Activated CD8-positive, alpha-beta memory T cell treated with anti-CD3 and anti-CD28 coated beads, Interleukin-2, amount 50 U/mL, for 1 hour (primary cell): ENCODE measurements around the gene PLEKHA7.
"Not testable (repeated sequence)": the region's sequence is repeated elsewhere in the genome, so short reads cannot be mapped to it uniquely, and the experiment has no call there.

Experiments
- DNase-seq: peaks from one replicate; pipeline ENCODE4 v3.0.0-alpha.2; 2020; ENCODE audit errors: extremely low read depth

PLEKHA7 gene

DNA sequence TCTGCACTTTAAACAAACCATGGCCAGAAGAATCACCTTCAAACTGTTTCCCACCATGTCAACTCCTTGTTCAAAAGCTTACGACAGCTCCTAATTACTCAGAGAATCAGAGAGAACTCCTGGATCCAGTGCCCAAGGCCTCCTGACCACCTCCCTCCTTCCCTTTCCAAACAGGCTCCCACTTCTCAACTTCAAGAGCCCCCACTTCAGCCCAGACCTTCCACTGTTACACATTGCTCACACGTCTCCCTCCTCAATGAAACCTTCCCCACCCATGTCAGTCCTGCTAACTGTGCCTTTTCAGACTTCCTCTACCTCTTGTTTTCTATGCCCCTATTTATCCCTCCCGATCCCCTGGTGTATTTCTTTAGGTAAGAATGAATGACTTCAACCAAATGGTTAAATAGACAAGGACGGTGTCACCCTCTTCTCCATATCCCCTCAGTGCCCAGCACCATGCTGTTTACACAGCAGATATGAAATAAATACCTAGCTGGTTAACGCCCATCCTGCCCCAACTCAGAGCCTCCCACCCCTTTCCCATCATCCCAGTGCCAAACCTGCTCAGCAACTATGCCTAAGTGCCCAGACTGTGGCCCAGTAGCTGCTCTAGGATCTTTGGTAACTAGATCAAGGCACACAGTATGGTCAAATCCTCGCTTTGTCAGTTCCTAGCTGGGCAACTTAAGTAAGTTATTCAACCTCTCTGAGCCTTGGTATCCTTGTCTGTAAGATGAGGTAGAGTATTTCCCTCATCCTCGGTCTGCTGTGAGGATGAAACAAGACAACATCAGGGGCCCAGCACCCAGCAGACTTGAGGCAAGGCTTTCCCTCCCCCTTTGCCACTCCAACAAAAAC, 36.8 kb downstream of the PLEKHA7 start:
- no peak for DNase-seq

DNA sequence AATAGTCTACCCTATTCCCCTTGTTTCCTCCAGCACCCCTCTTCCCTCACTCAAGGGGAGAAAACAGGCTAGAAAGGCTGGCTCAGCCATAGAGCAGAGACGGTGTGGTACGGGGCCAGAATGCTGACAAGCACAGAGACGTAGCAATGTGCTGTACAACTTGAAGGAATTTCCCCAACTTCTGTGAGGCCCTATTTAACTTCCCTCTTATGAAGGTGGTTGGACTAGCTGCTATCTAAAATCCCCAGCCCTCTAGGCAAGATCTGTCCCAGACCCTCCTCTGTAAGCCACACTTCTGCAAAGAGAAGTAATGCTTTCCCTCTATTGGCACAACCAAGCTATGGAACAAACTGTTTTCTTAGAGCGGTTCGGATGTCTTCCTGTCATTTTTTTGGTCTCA, 37.8 kb downstream of the PLEKHA7 start:
- no peak for DNase-seq

DNA sequence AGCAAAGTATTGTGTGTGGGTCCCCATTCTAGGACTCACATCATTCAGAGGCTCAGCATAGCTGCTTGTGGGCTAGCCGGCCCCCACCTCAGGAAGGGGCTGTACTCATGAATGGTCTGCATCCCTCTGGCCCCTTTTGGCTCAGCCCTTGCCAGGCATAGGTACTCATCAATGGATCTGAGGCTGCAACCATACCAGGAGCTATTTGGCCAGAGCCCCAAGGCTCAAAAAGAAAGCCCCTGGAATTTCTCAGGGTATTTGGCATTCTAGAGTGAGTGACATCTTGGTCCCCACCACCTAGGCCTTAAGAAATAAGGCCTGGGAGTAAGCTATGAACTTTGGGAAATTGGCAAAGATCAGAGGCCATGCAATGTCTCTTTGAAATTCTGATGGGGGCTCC, 38.3 kb downstream of the PLEKHA7 start:
- DNase-seq, result no peak

DNA sequence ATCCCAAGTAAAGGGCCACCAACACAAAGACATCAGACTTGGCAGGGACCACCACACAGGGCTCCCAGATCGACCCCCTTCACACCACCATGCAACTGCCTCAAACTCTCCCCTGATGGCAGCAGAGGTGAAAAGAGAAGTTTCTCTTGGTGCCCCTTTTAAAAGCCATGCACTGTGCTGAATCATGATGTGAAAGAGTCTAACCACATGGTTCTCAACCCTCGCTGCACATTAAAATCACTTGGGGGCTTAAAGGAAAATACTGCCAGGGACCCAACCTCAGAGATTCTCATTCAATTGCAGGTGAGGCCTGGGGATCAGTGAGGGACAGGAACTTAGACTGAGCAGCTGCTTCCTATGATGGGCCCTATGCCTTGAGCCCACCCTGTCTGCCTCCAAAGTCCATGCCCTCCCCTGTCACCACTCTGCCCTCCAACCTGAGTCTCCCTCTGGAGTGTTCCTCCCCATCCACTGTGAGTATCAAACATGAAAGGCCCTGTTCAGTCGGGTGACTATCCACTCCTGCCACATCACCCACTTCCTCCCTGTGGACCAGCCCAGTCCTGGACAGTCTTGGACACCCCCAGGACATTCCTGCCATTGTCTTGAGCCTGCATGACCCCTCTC, 40.8 kb downstream of the PLEKHA7 start:
- DNase-seq, result no peak

DNA sequence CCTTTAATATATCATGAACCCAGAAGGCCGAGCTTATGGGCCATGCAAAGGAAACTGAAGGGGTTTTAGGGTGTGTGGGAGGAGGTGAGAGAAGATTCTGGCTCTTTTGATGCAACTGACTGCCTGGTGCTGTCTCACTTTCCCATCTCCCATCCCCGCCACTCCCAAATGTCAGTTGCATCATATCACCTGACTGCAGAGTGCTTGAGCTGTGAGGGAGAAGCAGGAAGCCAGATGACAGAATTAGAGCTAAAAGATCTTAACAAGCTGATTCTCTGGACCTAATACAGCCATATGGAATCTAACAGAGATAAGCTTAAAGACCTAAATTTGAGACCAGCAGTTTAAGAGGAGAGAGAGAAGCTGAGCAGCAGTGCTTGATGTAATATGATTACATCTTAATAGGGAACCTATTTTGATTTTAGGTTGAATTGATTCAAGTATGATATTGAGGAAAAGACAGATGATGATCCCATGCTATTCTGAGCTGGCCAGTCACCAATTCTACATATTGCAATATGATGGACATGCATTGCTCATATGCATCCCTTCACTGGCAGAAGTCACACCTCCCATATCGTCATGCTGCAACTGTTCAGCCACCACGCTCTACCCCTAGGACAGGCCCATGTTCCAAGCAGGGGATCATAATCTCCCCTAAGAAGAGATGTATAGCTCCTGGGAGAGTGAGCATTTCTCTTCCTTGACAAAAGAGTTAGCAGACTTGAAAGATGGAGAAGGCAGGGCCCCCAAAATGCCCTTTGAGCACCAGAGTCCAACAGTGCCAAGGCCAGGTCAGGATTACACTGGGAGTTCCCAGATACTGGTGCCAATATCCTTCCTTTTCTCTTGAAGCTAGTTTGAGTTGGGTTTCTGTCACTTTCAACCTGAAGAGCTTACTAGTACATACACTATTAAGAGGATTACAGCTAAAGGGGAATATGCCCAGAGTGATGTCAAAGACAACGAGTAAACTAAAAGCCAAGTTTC, 44.9 kb downstream of the PLEKHA7 start:
- no peak for DNase-seq

DNA sequence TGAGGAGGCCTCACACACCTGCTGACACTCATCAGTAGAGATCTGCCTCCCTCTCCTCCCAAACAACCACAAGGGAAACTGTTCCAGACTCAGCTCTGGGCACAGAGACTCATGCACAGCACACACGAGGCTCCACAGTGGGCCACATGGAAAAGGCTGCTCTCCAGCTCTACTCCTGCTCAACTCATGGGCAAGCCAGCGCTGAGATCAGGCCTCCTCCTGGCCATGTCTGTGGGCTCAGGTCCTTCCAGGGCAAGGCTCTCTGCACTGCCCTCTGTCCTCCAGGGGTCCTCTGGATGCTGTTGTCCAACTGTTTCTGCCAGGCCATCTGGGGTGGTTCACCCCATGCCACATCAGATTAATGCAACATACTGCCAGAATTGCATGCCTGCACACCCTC, 46.0 kb downstream of the PLEKHA7 start:
- no peak for DNase-seq

DNA sequence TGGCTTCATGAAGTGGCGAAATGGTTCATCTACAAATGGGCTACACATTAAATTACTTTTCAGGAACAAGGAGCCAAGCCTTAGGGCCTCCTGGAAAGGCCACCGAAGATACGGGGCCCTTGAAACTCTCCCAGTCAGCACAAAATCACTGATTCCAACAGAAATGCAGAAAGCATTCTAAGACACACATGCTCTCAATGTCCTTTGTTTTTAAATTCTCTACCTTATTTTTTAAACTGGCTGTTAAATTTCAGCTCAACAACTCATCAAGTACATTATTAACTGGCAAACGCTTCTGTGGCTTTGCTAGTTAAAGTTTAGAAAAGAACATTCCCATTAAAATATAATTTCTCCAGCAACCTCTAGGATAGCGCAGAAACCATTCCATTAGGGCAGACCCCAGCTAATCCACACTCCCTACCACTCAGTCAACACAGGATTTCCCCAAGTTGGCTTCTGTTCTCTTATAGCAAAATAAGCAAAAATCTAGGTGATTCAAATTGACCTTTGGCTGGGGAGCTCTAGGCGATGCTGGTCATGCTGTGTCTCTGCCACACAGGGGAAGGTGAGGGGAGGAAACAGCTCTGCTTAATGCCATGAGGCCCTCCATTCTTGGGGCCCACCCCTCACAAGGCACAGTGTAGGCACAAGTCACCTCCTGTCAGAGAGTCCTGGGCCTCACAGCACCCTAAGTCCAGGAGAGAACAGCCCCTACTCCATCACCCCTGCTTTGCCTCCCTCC, 47.1 kb downstream of the PLEKHA7 start:
- no peak for DNase-seq

DNA sequence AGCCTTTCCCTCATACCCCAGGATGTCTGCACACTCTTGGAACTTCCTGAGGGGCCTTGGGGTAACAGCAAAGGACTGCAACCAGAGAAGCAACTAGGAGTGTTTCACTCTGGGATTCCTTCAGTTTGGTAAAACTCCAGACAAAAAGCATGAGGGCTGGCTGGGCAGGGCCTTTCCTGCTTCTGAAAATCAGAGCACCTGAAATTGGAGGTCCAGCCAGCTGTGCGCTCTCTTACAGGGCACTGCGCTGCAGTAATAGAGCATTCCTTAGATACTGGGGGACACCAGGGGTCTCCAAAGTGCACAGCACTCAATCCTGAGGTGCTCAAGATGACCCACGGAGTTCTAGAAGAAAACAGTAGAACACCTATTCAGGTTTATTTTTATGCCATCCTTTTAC, 49.7 kb downstream of the PLEKHA7 start:
- no peak for DNase-seq

DNA sequence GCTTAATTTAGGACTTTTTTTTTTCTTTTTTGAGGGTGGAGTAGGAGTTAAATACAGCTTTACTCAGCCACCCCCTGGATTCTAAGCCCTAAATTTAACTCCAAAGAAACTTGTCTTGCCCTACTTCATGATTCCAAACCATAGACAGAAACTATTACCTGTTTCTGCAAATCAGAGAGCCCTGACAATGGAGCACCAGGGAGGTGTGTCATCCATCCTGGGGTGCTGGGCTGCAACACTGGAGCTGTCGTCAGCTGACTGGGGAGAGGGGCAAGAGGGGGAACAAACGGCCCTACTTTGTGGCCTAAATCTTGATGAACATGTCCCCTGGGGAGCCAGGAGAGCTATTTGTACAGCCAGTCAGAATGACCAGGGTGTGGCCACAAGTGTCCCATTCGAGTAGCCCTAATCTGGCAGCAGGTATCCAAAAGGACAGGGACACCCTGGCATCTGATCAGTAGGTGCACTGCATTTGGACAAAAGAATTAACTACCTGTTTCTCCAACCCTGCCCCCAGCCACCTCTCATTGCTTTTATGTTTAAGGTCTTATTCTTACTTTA, 50.8 kb downstream of the PLEKHA7 start:
- no peak for DNase-seq

DNA sequence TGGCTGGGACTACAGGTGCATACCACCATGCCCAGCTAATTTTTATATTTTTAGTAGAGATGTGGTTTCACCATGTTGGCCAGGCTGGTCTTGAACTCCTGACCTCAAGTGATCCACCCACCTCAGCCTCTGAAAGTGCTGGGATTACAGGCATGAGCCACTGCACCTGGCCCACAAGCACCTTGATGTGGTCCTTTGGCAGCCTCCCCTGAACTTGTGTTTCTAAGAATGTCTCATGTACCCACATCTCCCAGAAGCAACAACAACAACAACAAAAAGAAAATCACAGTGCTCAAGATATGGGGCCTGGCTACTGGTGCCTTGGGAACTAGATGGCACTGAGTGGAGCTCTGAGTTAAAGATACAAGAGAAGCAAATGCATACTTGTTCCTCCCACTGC, 51.6 kb downstream of the PLEKHA7 start:
- not testable (repeated sequence) for DNase-seq

DNA sequence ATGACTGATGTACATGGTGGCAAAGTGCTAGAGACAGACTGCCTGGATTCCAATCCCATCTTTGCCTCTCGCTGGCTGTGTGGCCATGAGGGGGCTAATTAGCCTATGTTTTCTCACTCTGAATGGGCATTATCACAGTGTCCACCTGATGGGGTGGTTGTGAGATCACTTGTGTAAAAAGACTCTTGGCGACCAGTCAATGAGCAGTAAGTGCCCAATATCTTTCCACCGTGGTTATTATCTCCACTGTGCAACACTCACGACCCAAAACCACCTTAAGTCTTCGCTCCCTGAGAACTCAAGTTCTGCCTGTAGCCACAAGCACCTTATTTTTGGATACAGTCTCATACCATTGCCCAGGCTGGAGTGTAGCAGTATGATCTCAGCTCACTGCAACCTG, 52.1 kb downstream of the PLEKHA7 start:
- DNase-seq, result no peak

DNA sequence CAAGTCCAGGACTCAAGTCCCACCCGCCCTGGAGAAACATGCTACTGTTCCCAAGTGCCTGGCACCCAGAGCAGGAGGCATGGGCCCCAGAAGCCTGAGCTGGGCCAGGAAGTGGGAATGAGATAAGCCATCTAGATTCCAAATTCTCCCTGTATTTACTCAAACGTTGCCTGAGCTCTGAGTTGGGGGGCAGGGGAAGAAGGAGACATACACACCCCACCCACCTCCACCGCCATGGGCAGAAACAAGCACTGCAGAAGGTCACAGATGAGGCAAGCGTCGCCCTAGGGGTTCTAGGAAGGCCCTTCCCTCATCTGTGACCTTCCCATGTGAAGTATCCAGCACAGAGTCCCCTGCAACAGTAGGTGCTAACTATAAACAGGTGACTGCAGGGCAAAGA, 54.0 kb downstream of the PLEKHA7 start:
- DNase-seq, result no peak

DNA sequence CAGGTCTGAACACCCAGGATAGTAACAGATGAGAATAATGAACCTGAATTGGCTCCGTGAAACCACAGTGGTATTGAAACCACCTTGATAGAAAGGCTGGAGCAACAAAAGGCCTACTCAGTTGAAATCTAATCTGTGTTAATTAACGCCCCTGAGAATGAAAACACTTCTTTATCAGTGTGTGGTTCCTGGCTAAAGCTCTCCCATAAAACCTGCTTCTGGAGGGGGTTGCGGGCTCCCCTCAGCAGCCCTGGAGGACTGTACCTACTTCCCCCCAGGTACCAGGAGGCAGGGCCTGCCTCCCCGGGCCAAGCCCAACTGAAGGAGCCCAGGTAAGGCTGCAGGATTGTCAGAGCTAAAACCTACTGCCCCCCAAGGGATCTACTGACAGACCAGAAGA, 54.6 kb downstream of the PLEKHA7 start:
- no peak for DNase-seq

DNA sequence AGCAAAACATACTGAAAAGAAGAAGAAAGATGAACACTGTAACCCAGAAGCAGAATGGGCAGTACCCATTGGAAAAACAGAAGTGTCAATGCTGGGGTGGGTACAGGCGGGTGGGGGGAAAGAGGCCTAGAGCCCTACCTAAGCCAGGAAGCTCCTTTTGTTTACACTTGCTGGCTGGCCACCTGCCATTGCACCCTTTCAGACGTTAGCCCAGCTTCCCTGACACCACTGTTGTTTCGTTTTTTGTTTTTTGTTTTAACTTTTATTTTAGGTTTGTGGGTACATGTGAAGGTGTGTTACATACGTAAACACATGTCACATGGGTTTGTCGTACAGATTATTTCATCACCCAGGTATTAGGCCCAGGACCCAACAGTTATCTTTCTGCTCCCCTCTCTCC, 55.4 kb downstream of the PLEKHA7 start:
- DNase-seq, result no peak

DNA sequence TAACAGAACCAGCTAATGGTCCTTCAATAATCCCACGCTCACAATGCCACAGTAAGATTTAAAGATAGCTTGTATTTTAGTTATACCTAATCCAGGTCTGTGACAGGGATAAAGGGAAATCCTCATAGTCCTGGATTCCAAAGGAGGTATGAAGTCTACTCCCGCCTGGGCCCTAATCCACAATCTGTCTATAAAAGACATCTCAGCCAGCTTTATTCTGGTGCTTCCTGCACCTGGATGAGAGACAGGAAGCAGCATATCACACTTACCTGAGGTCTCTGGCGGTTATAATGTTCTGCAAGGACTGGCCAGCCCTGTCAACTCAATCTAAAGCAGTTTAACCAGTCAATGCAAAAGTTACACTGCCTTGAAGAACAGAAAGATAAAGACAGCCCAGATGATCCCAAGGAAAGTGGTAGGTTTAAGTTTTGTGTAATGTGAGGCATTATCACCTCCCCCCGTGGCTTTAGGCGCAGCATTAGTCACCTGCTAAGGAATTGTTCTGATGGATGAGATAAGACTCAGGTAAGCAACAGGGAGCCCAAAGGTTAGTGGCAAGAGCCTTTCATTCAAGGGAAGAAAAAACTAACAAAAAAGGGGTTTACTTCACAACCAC, 57.6 kb downstream of the PLEKHA7 start:
- no peak for DNase-seq

DNA sequence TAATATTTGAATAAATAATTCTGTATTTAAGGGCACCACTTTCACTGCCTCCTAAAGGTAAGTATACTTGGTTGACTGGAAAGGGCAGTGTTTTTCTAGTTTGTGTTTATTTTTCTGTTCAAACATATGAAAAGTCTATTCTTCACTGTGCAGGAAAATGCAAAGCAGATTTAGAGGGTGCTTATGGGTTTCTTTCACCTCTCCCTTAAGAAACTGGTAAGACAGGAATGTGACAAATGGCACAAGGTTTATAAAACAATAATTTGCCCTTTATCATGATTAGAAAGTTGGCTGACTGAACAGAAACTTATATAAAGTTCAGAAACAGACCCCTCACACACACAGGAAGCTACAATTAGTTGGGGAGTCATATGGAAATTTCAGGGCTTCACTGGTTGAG, 60.6 kb downstream of the PLEKHA7 start:
- no peak for DNase-seq

DNA sequence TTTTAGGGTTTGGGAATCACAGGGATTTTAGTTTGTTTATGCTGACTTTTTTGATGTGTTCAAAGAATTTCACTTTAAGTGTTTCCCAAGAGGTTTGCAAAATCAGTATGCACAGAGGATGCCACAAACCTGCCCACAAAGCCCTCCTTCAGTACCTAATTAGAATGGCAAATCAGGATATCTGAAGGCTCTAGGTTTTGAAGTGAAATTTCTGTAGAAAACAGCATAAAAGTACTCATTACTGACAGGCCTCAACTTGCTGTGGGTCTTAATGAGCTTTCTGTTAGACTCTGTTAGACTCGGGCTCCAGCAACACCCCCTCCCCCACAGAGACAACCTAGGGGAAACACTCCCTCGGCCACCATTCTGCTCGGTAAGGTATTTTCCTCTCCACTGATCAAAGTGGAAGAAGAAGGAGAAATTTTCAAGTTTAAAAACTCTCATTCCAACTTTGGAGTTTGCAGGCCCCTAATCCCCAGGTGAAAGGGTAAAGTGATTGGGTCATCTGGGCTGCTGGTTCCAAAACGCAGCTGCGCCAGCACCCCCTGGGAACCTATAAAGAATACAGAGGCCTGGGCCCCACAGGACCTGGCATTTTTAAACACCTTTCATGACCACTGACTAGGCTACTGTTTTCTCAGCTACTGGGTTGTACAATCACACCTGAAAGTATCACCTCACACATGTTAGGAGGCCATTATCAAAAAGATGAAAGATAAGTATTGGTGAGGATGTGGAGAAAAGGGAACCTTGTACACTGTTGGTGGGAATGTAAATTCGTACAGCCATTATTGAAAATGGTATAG, 67.5 kb downstream of the PLEKHA7 start:
- no peak for DNase-seq

DNA sequence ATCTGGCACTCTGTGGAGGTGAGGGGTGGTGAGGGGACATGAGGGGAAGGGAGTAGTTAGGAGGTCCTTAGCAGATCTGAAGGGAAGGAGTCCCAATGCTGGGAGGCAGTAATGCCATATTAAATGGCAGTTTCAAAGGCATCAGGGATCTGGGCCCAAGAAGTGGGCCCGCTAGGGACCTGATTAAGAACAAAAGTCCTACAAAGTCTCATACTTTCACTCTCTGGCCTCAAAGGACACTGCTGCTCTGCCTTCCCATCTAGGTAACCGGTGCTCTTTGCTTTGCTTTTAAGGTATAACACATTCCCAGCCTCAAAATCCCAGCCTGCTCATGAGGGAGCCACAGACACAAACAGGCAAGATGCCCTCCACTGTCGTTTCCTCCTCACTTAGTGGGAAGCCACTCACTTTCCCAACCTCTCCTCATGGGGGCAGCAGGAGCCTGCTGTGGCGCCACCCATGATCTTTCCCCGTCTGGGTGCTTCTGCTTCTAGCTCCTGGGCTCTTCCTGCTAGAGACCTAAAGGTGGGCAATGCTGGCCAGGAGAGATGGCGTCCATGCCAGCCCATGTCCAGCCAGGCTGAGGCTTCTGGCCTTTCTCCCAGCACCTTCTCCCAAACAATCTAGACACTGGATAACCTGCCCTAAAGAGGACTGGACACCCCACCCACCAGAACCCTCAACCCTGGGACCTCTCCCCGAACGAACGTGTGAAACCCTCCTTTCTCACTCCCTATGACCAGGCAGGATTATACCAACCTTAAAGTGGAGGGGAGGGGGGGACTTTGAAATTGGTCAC, 68.3 kb downstream of the PLEKHA7 start:
- DNase-seq, result no peak

DNA sequence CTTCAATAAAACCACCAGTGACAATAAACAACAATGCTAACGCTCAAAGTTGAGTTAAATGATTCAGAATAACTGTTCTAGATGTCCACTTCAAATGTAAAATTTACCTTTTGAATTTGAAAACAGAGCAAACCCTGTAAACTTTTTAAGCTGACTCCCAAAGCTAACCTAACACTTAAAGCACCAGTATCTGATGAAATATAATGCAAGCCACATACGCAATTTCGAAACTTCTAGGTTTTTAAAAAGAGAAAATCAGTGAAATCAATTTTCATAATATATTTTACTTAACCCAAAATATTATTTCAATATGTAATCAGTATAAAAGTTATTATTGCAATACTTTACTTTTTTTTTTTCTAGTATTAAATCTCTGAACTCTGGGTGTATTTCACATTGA, 71.3 kb downstream of the PLEKHA7 start:
- DNase-seq, result no peak
